Aorta (tissue), 5 donors: ENCODE results near the gene PSG6. TPM values are rescaled to one million over a fixed set of nuclear protein-coding genes. Genes with fewer than 3 reads are reported as not detected.
"Not testable (repeated sequence)": the region's sequence is repeated elsewhere in the genome, so short reads cannot be mapped to it uniquely, and the experiment has no call there.

Source experiments
- ATAC-seq: fragments of 200-7000 bp; cut with Tn5 transposase; one replicate; pipeline ENCODE4 v1.9.1; 2022; ENCODE audit warnings: moderate library complexity; ENCODE audit not compliant: low FRiP score
- DNase-seq, 2 donors: peaks; one replicate each; pipeline ENCODE4 v3.0.0-alpha.2; 2020
- H3K27ac ChIP-seq, 2 donors: one replicate each; pipeline ENCODE4 v1.5.1; 2013; ENCODE audit warnings: low read length in 2 of 2, mild to moderate bottlenecking in 2 of 2, moderate library complexity in 2 of 2, control low read depth in 1 of 2, inconsistent platforms in 1 of 2, low read depth in 1 of 2
- H3K27me3 ChIP-seq, 2 donors: one replicate each; pipeline ENCODE4 v1.6.1; 2013; ENCODE audit warnings: control low read depth in 1 of 2, low read length in 1 of 2, mild to moderate bottlenecking in 1 of 2, moderate library complexity in 1 of 2; ENCODE audit not compliant: insufficient read depth in 2 of 2, control insufficient read depth in 1 of 2
- H3K36me3 ChIP-seq, 2 donors: one replicate each; pipeline ENCODE4 v1.6.1; 2013; ENCODE audit warnings: control low read depth in 1 of 2, low read length in 1 of 2, mild to moderate bottlenecking in 1 of 2; ENCODE audit not compliant: insufficient read depth in 2 of 2, control insufficient read depth in 1 of 2
- H3K4me1 ChIP-seq, 2 donors: one replicate each; pipeline ENCODE4 v1.6.1; 2013; ENCODE audit warnings: low read length in 2 of 2, control low read depth in 1 of 2, mild to moderate bottlenecking in 1 of 2, moderate library complexity in 1 of 2; ENCODE audit not compliant: insufficient read depth in 2 of 2, control insufficient read depth in 1 of 2
- H3K4me3 ChIP-seq, 2 donors: one replicate each; pipeline ENCODE4 v1.5.1; 2013; ENCODE audit warnings: low read length in 2 of 2, control low read depth in 1 of 2, mild to moderate bottlenecking in 1 of 2
- H3K9me3 ChIP-seq: one replicate; pipeline ENCODE4 v1.6.1; 2013; ENCODE audit warnings: mild to moderate bottlenecking, low read length; ENCODE audit not compliant: control insufficient read depth
- intact Hi-C, 2 donors: fragments of 100-400 bp; cut with DNase I; formaldehyde crosslinking; loops; one replicate each; pipeline versions ENCODE4 v1.14.2 to v1.15.0; 2022
- polyA plus RNA-seq, 2 donors: library from polyadenylated mRNA; stranded (reverse); fragments of 200-250 nt; gene quantifications; one replicate each; pipeline ENCODE4 v1.2.3, GENCODE V29; 2013
- total RNA-seq, 2 donors: library from RNA; stranded (reverse); fragmentation: NEBNext Ultra II Directional; extraction: Animal tissue kit (Norgen Biotek cat#: 25700); gene quantifications; one replicate each; pipeline ENCODE4 v1.2.1, GENCODE V29; 2021
- donor health status: healthy with polysubstance abuse.
- donor health status: Bipolar disorder and iron deficiency.
- donor health status: DM: no; HTN: no; CAD: no.
- donor health status: DM: no; HTN: no; CAD: no.
- donor health status: DM: yes; HTN: yes; CAD: no.

The PSG6 gene
- total and polyA plus RNA-seq, 4 donors = not detected

- not testable (repeated sequence) for H3K27me3 ChIP-seq, H3K4me3 ChIP-seq, ATAC-seq, H3K4me1 ChIP-seq, H3K36me3 ChIP-seq, H3K27ac ChIP-seq, DNase-seq, H3K9me3 ChIP-seq
- intact Hi-C loops = loop anchor here in 1 of 2 donors (10.0 kb wide), 1 partner anchor 58 kb away; no protein-coding TSS in a partner anchor
Observed at GRCh38 chr19:42852821-42853220, 64.9 kb downstream of the PSG6 start.

Other genes with a start within 250 kb of the PSG6 start
- not detected for gene PSG3, start 177.4 kb downstream of the PSG6 start, total RNA-seq
- not detected for gene PSG3, start 177.4 kb downstream of the PSG6 start, polyA plus RNA-seq
- gene PSG8, start 152.2 kb downstream of the PSG6 start, total RNA-seq = not detected
- not detected for gene PSG8, start 152.2 kb downstream of the PSG6 start, polyA plus RNA-seq
- not detected for gene PSG1, start 38.2 kb downstream of the PSG6 start, total RNA-seq
- not detected for gene PSG1, start 38.2 kb downstream of the PSG6 start, polyA plus RNA-seq
- not detected for gene PSG7, start 19.3 kb upstream of the PSG6 start, total RNA-seq
- not detected for gene PSG7, start 19.3 kb upstream of the PSG6 start, polyA plus RNA-seq
- not detected for gene PSG11, start 108.6 kb upstream of the PSG6 start, total RNA-seq
- not detected for gene PSG11, start 108.6 kb upstream of the PSG6 start, polyA plus RNA-seq
- not detected for gene PSG2, start 164.8 kb upstream of the PSG6 start, total RNA-seq
- not detected for gene PSG2, start 164.8 kb upstream of the PSG6 start, polyA plus RNA-seq